ENCODE results near the gene PKP4. TPM values are rescaled to one million over a fixed set of nuclear protein-coding genes. Genes with fewer than 3 reads are reported as not detected.

The PKP4 gene
- total RNA-seq, 1 donor, result 47.4 TPM

- H3K36me3 ChIP-seq (ENCODE audit: insufficient read depth, low read length), result no peaks in the 10 kb centered on the region
- no peaks in the 10 kb centered on the region for H3K27me3 ChIP-seq (ENCODE audit: insufficient read depth, low read length)
- TF ChIP-seq CTCF (IDR thresholded peaks at IDR 0.05; ENCODE audit: extremely low read depth, low read depth, low read length), result no peak
- no peak overlapping the region for H3K27ac ChIP-seq (ENCODE audit: low read depth, low read length)
- H3K4me2 ChIP-seq (ENCODE audit: insufficient read depth, low read length), result no peak overlapping the region
- peaks cover 1% of the 10 kb centered on the region for H4K20me1 ChIP-seq (ENCODE audit: insufficient read depth, low read length)
- H3K79me2 ChIP-seq (ENCODE audit: insufficient read depth, low read length), result peaks cover 75% of the 10 kb centered on the region
- no peak overlapping the region for H3K4me3 ChIP-seq (ENCODE audit: insufficient read depth, low read length)
- peaks cover 23% of the 10 kb centered on the region for H3K4me1 ChIP-seq (ENCODE audit: insufficient read depth, low read length)
- no peaks in the 10 kb centered on the region for H3K9me3 ChIP-seq (ENCODE audit: low read depth, low read length)
- no peak for DNase-seq (ENCODE audit: insufficient read length, low spot score, missing footprints)
- H2AFZ ChIP-seq (ENCODE audit: low read length), result no peak overlapping the region
Observed at GRCh38 chr2:158482594-158482993, 25.8 kb downstream of the PKP4 start.

GRCh38 chr2:158484892-158485556 lies 28.3 kb downstream of the PKP4 start:
- H3K36me3 ChIP-seq (ENCODE audit: insufficient read depth, low read length), result no peaks in the 10 kb centered on the region
- H2AFZ ChIP-seq (ENCODE audit: low read length), result no peak overlapping the region
- H4K20me1 ChIP-seq (ENCODE audit: insufficient read depth, low read length), result peaks cover 4% of the 10 kb centered on the region
- peaks cover 85% of the 10 kb centered on the region for H3K79me2 ChIP-seq (ENCODE audit: insufficient read depth, low read length)
- H3K4me3 ChIP-seq (ENCODE audit: insufficient read depth, low read length), result no peak overlapping the region
- no peak overlapping the region for H3K4me2 ChIP-seq (ENCODE audit: insufficient read depth, low read length)
- H3K9me3 ChIP-seq (ENCODE audit: low read depth, low read length), result no peaks in the 10 kb centered on the region
- no peaks in the 10 kb centered on the region for H3K27me3 ChIP-seq (ENCODE audit: insufficient read depth, low read length)
- no peak overlapping the region for H3K27ac ChIP-seq (ENCODE audit: low read depth, low read length)
- no peak for TF ChIP-seq CTCF (IDR thresholded peaks at IDR 0.05; ENCODE audit: extremely low read depth, low read depth, low read length)
- no peak for DNase-seq (ENCODE audit: insufficient read length, low spot score, missing footprints)
- peaks cover 33% of the 10 kb centered on the region for H3K4me1 ChIP-seq (ENCODE audit: insufficient read depth, low read length)

- DNase-seq (ENCODE audit: insufficient read length, low spot score, missing footprints), result peak; percentile 88
- Histone ChIP-seq H3K27ac (ENCODE audit: low read depth, low read length) (peak overlapping the region; percentile 88), H2AFZ (ENCODE audit: low read length) (no peak overlapping the region), H3K9me3 (ENCODE audit: low read depth, low read length) (no peaks in the 10 kb centered on the region), H3K79me2 (ENCODE audit: insufficient read depth, low read length) (peaks cover 90% of the 10 kb centered on the region), H3K4me1 (ENCODE audit: insufficient read depth, low read length) (peaks cover 33% of the 10 kb centered on the region), H3K4me3 (ENCODE audit: insufficient read depth, low read length) (peak overlapping the region; percentile 39), H3K27me3 (ENCODE audit: insufficient read depth, low read length) (no peaks in the 10 kb centered on the region), H3K36me3 (ENCODE audit: insufficient read depth, low read length) (no peaks in the 10 kb centered on the region), H3K4me2 (ENCODE audit: insufficient read depth, low read length) (peak overlapping the region; percentile 70), H4K20me1 (ENCODE audit: insufficient read depth, low read length) (peaks cover 4% of the 10 kb centered on the region)
- TF ChIP-seq CTCF (IDR thresholded peaks at IDR 0.05; ENCODE audit: extremely low read depth, low read depth, low read length), result no peak
Observed at GRCh38 chr2:158486150-158486969, 29.6 kb downstream of the PKP4 start.

- Histone ChIP-seq H3K9me3 (ENCODE audit: low read depth, low read length) (no peaks in the 10 kb centered on the region), H3K36me3 (ENCODE audit: insufficient read depth, low read length) (no peaks in the 10 kb centered on the region), H3K27ac (ENCODE audit: low read depth, low read length) (peak overlapping the region; percentile 88), H4K20me1 (ENCODE audit: insufficient read depth, low read length) (peaks cover 4% of the 10 kb centered on the region), H3K79me2 (ENCODE audit: insufficient read depth, low read length) (peaks cover 90% of the 10 kb centered on the region), H2AFZ (ENCODE audit: low read length) (peak overlapping the region; percentile 38), H3K4me3 (ENCODE audit: insufficient read depth, low read length) (peak overlapping the region; percentile 39), H3K4me1 (ENCODE audit: insufficient read depth, low read length) (peaks cover 33% of the 10 kb centered on the region), H3K27me3 (ENCODE audit: insufficient read depth, low read length) (no peaks in the 10 kb centered on the region), H3K4me2 (ENCODE audit: insufficient read depth, low read length) (peak overlapping the region; percentile 70)
- TF ChIP-seq CTCF (IDR thresholded peaks at IDR 0.05; ENCODE audit: extremely low read depth, low read depth, low read length), result no peak
- DNase-seq (ENCODE audit: insufficient read length, low spot score, missing footprints), result no peak
Observed at GRCh38 chr2:158486970-158487325, 30.2 kb downstream of the PKP4 start.

Data from osteoblast (primary cell).